Measurements from ENCODE around the gene SHC1.

The SHC1 gene

DNA sequence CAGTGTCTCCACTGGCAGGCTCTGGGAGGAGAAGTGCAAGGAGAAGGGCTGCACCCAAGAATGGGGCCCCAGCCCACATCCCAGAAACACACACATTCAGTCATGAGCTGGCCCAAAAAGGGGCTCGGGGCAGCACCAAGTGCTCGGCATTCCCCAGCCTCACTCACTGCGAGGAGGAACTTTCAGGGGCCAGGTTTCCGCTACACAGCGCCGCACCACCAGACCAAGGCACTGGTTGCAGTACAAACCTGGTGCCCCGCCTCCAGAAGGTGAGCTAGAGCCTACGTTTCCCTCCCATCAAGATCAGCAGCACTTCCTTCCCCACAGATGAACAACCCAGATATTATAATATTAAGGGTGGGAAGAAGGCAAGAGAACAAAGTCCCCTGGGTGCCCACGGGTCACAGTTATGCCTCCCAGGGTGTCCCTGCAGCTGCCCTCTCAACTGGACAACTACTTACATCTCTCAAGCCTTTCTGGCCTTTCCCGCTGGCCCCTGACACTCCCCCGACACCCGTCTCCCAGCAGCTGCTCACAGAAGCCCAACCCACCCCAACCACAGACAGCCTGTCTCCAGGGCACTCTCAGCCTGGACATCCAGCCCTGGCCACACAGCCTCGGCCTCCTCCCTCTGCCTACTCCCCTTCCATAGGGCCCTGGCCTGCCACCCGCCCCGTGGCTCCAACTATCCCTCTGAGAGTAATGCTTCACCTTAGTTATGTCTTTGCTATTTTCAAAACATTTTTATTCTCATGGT, 18.5 kb downstream of the SHC1 start:
- Histone ChIP-seq H3K79me2 (ENCODE audit: insufficient read depth, low read length) (no peaks in the 10 kb centered on the region), H3K27me3 (ENCODE audit: low read length) (no peaks in the 10 kb centered on the region), H3K4me2 (ENCODE audit: low read depth, low read length, poor library complexity, severe bottlenecking) (no peak overlapping the region), H4K20me1 (ENCODE audit: low read depth, low read length) (no peaks in the 10 kb centered on the region), H3K9me2 (replicated peaks; ENCODE audit: insufficient read depth, low read length) (no peaks in the 10 kb centered on the region), H3K4me3 (ENCODE audit: insufficient read depth, low read length, poor library complexity, severe bottlenecking) (no peak overlapping the region), H2AFZ (ENCODE audit: low read depth, low read length, severe bottlenecking) (no peak overlapping the region), H3K27ac (ENCODE audit: low read depth, low read length) (no peak overlapping the region), H3K36me3 (ENCODE audit: low read length) (no peaks in the 10 kb centered on the region), H3K9me3 (ENCODE audit: insufficient read depth, low read length) (no peaks in the 10 kb centered on the region), H3K9ac (ENCODE audit: low read length) (no peak overlapping the region), H3F3A (ENCODE audit: insufficient read depth) (peaks cover 7% of the 10 kb centered on the region; the same call in 1 of the 2 replicates)
- TF ChIP-seq, protein P1, sequence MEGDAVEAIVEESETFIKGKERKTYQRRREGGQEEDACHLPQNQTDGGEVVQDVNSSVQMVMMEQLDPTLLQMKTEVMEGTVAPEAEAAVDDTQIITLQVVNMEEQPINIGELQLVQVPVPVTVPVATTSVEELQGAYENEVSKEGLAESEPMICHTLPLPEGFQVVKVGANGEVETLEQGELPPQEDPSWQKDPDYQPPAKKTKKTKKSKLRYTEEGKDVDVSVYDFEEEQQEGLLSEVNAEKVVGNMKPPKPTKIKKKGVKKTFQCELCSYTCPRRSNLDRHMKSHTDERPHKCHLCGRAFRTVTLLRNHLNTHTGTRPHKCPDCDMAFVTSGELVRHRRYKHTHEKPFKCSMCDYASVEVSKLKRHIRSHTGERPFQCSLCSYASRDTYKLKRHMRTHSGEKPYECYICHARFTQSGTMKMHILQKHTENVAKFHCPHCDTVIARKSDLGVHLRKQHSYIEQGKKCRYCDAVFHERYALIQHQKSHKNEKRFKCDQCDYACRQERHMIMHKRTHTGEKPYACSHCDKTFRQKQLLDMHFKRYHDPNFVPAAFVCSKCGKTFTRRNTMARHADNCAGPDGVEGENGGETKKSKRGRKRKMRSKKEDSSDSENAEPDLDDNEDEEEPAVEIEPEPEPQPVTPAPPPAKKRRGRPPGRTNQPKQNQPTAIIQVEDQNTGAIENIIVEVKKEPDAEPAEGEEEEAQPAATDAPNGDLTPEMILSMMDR (IDR thresholded peaks at IDR 0.05; ENCODE audit: insufficient read depth, low read length, poor library complexity, severe bottlenecking) = no peak
- no peak for TF ChIP-seq EZH2phosphoT487 (conservative IDR thresholded peaks at IDR 0.05; ENCODE audit: low read length)

DNA sequence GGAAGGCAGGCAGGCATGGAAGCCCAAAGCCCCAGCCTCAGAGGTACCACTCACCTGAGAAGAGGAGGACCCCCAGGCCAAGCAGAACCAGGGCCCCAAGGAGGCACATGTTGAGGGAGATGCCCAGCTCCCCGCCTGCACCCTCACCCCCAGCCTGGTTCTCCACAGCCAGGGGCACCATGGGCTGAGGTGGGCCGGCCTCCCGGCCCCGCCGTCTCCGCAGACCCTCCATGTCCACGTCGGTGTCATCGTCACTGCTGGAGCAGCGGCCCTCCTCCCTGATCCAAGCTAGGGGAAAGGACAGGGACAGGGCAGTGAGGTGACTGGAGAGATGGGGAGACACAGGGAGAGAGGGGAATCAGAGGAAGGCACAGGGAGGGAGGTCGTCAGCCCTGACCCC, 22.5 kb downstream of the SHC1 start:
- Histone ChIP-seq H3K79me2 (ENCODE audit: insufficient read depth, low read length) (no peaks in the 10 kb centered on the region), H3K9me2 (replicated peaks; ENCODE audit: insufficient read depth, low read length) (no peaks in the 10 kb centered on the region), H3K27me3 (ENCODE audit: low read length) (no peaks in the 10 kb centered on the region), H3K9me3 (ENCODE audit: insufficient read depth, low read length) (no peaks in the 10 kb centered on the region), H3K36me3 (ENCODE audit: low read length) (no peaks in the 10 kb centered on the region), H3K27ac (ENCODE audit: low read depth, low read length) (no peak overlapping the region), H3K4me2 (ENCODE audit: low read depth, low read length, poor library complexity, severe bottlenecking) (no peak overlapping the region), H3K4me3 (ENCODE audit: insufficient read depth, low read length, poor library complexity, severe bottlenecking) (no peak overlapping the region), H2AFZ (ENCODE audit: low read depth, low read length, severe bottlenecking) (no peak overlapping the region), H3F3A (ENCODE audit: insufficient read depth) (no peaks in the 10 kb centered on the region), H4K20me1 (ENCODE audit: low read depth, low read length) (no peaks in the 10 kb centered on the region), H3K9ac (ENCODE audit: low read length) (no peak overlapping the region)
- no peak for TF ChIP-seq EZH2phosphoT487 (conservative IDR thresholded peaks at IDR 0.05; ENCODE audit: low read length)
- TF ChIP-seq, protein P1 (IDR thresholded peaks at IDR 0.05; ENCODE audit: insufficient read depth, low read length, poor library complexity, severe bottlenecking) = no peak

DNA sequence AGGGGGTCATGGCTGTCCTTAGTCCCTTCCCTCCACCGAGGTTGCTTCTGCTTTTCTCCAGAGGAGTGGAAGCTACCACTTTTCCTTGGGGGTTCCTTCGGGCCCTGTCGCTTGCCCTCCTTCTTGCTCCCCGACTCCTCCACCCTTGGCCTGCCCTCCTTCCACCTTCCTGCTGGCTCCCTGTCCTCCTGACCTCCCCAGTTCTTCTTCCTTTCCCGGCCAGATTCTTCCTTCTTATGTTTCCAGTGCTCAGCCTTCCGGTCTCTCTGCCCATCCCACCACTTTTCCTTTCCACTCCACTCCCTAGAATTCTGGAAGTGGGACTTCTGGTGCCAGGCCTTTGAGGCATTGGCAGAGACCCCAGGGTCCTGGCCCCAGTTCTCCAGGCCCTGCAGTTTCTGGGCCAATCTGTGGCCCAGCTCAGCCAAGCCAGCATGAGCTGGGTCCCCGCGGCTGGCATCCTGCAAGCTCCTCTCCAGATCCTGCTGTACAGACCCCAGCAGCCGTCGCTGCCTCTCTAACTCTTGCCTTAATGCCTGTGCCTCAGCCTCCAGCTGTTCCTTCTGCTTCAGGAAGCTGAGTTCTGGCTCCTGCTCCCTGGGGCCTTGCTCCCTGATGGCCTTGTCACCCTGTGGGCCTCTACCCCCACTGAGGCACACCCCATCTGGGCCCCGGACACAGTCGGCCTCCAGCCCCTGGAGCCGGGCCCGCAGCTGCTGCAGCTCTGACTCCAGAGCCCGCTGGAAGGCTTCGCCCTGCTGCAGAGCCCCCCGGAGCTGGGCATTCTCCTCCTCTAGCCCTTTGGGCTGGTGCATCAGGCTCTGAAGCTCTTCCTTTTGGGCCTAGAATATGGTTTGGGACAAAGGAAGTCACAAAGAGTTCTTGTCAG, 24.3 kb downstream of the SHC1 start:
- Histone ChIP-seq H3F3A (ENCODE audit: insufficient read depth) (no peaks in the 10 kb centered on the region), H2AFZ (ENCODE audit: low read depth, low read length, severe bottlenecking) (no peak overlapping the region), H3K9ac (ENCODE audit: low read length) (no peak overlapping the region), H3K79me2 (ENCODE audit: insufficient read depth, low read length) (no peaks in the 10 kb centered on the region), H3K9me3 (ENCODE audit: insufficient read depth, low read length) (no peaks in the 10 kb centered on the region), H3K4me2 (ENCODE audit: low read depth, low read length, poor library complexity, severe bottlenecking) (no peak overlapping the region), H3K27ac (ENCODE audit: low read depth, low read length) (no peak overlapping the region), H3K9me2 (replicated peaks; ENCODE audit: insufficient read depth, low read length) (no peaks in the 10 kb centered on the region), H3K36me3 (ENCODE audit: low read length) (no peaks in the 10 kb centered on the region), H4K20me1 (ENCODE audit: low read depth, low read length) (no peaks in the 10 kb centered on the region), H3K4me3 (ENCODE audit: insufficient read depth, low read length, poor library complexity, severe bottlenecking) (no peak overlapping the region), H3K27me3 (ENCODE audit: low read length) (no peaks in the 10 kb centered on the region)
- TF ChIP-seq, protein P1 (IDR thresholded peaks at IDR 0.05; ENCODE audit: insufficient read depth, low read length, poor library complexity, severe bottlenecking) = no peak
- no peak for TF ChIP-seq EZH2phosphoT487 (conservative IDR thresholded peaks at IDR 0.05; ENCODE audit: low read length)
